ENCODE data around the gene NFE2L2. TPM values are rescaled to one million over a fixed set of nuclear protein-coding genes. Genes with fewer than 3 reads are reported as not detected.
"Not testable (repeated sequence)": the region's sequence is repeated elsewhere in the genome, so short reads cannot be mapped to it uniquely, and the experiment has no call there.

The NFE2L2 gene
- total RNA-seq, 4 donors from 2014 or later: 33.0 to 93.3 (median 59.1) TPM

DNA sequence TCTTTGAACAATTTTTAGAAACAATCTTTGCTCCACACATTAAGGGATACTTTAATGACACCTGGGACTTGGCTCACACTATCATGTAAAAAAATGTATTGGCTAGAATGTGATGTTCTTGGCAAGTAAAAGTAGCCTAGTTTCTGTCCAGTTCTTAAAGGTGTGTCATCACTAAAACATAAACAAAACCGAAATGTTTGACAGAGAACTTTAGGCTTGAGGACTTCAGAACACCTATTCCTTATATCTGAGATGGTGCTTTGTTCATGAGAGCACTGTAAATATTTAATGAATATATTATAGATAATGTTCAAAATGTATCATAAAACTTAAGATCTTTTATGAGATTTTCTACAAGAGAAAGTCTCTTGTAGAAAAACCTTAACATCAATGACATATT, 71.7 kb downstream of the NFE2L2 start:
- ATAC-seq (no peak), DNase-seq (no peak)
- Histone ChIP-seq H3K27me3 (no peaks in the 10 kb centered on the region), H3K9me3 (no peaks in the 10 kb centered on the region), H3K27ac (no peak overlapping the region), H3K4me1 (no peaks in the 10 kb centered on the region), H3K36me3 (no peaks in the 10 kb centered on the region), H3K4me3 (no peak overlapping the region)
- intact Hi-C loops (cut with DNase I; ENCODE audit: low total_unique reads): no loop called here
- in situ Hi-C loops (cut with MboI; ENCODE audit: low sequenced_read_pairs in 4 of 4): loop anchor here in 1 of 4 donors (25.0 kb wide), 1 partner anchor 95 kb away; no protein-coding TSS in a partner anchor
- TF ChIP-seq POLR2A (IDR thresholded peaks at IDR 0.05): no peak
- TF ChIP-seq, protein P1, sequence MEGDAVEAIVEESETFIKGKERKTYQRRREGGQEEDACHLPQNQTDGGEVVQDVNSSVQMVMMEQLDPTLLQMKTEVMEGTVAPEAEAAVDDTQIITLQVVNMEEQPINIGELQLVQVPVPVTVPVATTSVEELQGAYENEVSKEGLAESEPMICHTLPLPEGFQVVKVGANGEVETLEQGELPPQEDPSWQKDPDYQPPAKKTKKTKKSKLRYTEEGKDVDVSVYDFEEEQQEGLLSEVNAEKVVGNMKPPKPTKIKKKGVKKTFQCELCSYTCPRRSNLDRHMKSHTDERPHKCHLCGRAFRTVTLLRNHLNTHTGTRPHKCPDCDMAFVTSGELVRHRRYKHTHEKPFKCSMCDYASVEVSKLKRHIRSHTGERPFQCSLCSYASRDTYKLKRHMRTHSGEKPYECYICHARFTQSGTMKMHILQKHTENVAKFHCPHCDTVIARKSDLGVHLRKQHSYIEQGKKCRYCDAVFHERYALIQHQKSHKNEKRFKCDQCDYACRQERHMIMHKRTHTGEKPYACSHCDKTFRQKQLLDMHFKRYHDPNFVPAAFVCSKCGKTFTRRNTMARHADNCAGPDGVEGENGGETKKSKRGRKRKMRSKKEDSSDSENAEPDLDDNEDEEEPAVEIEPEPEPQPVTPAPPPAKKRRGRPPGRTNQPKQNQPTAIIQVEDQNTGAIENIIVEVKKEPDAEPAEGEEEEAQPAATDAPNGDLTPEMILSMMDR (IDR thresholded peaks at IDR 0.05 in 4 of 5, conservative IDR thresholded peaks at IDR 0.05 in 1 of 5): no peak

DNA sequence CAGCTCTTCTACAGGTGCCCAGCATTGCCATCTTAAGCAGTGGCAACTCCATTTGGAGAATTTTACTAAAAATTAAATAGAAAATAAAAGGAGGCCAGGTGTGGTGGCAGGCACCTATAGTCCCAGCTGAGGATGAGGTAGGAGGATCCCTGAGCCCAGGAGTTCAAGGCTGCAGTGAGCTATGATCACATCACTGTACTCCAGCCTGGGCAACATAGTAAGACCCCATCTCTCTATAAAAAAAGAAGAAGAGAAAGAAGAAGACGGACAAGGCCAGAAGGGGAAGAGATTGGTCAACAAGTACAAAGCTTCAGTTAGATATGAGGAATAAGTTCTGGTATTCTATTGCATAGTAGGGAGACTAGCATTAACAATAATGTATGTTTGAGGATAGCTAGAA, 73.6 kb downstream of the NFE2L2 start:
- no peak overlapping the region for H3K27ac ChIP-seq
- TF ChIP-seq POLR2A (IDR thresholded peaks at IDR 0.05): no peak
- TF ChIP-seq, protein P1 (IDR thresholded peaks at IDR 0.05 in 4 of 5, conservative IDR thresholded peaks at IDR 0.05 in 1 of 5): no peak
- H3K4me1 ChIP-seq: no peaks in the 10 kb centered on the region
- no peaks in the 10 kb centered on the region for H3K36me3 ChIP-seq
- ATAC-seq: no peak
- H3K4me3 ChIP-seq: no peak overlapping the region
- in situ Hi-C loops (cut with MboI; ENCODE audit: low sequenced_read_pairs in 4 of 4) (loop anchor here in 1 of 4 donors (25.0 kb wide), 1 partner anchor 96 kb away; no protein-coding TSS in a partner anchor), intact Hi-C loops (cut with DNase I; ENCODE audit: low total_unique reads) (no loop called here)
- no peaks in the 10 kb centered on the region for H3K27me3 ChIP-seq
- DNase-seq: no peak
- no peaks in the 10 kb centered on the region for H3K9me3 ChIP-seq

DNA sequence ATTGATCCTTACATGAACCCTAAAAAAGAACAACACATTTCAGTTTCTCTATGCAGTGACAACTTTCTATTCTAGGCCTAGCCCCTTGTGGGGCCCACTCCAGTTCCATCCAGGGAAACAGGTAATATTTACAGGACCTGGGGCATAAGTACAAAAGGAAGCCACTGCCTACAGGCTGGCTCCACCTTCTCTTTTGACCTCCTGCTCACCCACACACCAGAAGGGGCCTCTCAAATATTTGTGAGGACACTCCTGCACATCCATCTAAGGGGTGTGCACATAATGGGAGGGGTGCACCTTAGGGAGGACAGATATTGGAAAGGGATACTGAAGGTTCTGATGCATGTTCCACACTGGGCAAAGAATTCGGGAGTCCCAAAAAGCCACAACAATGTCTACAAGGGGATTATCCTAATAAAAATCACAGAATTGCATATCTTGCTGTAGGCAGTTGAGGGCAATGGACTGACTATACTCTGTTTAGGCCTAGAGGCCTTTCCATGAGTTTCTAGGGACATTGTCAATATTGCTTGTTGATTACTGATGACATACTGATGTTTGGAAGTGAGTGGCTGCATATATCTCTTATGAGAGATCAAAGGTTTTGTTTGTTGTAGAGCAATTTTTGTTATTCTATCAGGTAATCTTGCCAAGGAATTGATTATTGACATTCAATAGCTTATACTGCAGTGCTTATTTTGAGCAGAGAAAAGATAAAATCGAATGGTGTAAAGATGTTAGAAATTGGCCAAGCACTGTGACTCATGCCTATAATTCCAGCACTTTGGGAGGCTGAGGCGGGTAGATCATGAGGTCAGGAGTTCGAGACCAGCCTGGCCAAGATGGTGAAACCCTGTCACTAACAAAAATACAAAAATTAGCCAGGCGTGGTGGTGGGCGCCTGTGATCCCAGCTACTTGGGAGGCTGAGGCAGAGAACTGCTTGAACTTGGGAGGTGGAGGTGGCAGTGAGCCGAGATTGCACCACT, 75.8 kb downstream of the NFE2L2 start:
- Histone ChIP-seq H3K4me1 (no peaks in the 10 kb centered on the region), H3K27ac (no peak overlapping the region), H3K4me3 (no peak overlapping the region), H3K9me3 (no peaks in the 10 kb centered on the region), H3K36me3 (no peaks in the 10 kb centered on the region), H3K27me3 (no peaks in the 10 kb centered on the region)
- no peak for TF ChIP-seq POLR2A (IDR thresholded peaks at IDR 0.05)
- TF ChIP-seq, protein P1 (IDR thresholded peaks at IDR 0.05 in 4 of 5, conservative IDR thresholded peaks at IDR 0.05 in 1 of 5): no peak
- DNase-seq (no peak), ATAC-seq (no peak)
- in situ Hi-C loops (cut with MboI; ENCODE audit: low sequenced_read_pairs in 4 of 4): loop anchor here in 1 of 4 donors (25.0 kb wide), 1 partner anchor 99 kb away; no protein-coding TSS in a partner anchor
- intact Hi-C loops (cut with DNase I; ENCODE audit: low total_unique reads): no loop called here

DNA sequence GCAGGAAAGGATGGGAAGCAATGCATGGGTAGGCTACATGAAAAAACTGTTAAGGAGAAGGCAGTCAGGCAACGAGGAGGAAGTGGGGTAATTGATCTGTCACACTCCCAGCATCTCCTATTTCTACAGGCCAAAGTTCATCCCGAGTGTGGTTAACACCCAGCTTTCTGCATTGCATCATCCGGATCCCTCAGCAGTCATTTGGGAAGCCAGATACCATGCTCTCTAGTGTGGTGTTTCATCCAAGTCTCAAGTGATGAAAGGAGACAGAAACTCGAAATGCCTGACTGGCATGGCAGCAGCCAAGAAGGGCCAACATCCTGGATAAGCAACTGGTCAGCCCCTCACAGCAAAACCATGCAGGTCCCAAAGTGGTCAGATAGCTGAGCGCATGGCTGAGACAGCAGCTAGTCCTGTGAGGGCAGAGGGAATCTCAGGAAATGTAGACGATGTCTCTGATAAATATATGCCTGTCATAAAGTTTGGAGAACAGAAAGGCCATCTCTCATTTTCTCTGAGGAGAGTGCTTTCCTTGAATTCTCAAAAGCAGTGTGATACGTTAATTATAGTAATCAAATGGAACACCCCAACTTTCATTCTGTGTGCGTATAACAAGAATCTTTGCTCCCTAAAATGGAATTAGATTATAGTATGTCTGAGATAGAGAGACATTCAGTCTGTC, 76.8 kb downstream of the NFE2L2 start:
- no peaks in the 10 kb centered on the region for H3K27me3 ChIP-seq
- in situ Hi-C loops (cut with MboI; ENCODE audit: low sequenced_read_pairs in 4 of 4): loop anchor here in 1 of 4 donors (25.0 kb wide), 1 partner anchor 100 kb away; no protein-coding TSS in a partner anchor
- TF ChIP-seq POLR2A (IDR thresholded peaks at IDR 0.05): no peak
- TF ChIP-seq, protein P1 (IDR thresholded peaks at IDR 0.05 in 4 of 5, conservative IDR thresholded peaks at IDR 0.05 in 1 of 5): no peak
- DNase-seq (no peak), ATAC-seq (peak; percentile 61 to 80)
- H3K4me1 ChIP-seq: no peaks in the 10 kb centered on the region
- H3K36me3 ChIP-seq: no peaks in the 10 kb centered on the region
- no peaks in the 10 kb centered on the region for H3K9me3 ChIP-seq
- H3K4me3 ChIP-seq: no peak overlapping the region
- H3K27ac ChIP-seq: no peak overlapping the region
- intact Hi-C loops (cut with DNase I; ENCODE audit: low total_unique reads): no loop called here

DNA sequence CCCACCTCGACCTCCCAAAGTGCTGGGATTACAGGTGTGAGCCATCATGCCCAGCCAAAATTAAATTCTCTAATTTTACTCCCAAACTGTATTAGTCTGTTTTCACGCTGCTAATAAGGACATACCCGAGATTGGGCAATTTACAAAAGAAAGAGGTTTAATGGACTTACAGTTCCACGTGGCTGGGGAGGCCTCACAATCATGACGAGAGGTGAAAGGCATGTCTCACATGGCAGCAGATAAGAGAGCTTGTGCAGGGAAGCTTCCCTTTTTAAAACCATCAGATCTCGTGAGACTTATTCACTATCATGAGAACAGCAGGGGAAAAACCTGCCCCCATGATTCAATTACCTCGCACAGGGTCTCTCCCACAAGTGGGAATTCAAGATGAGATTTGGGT, 78.5 kb downstream of the NFE2L2 start:
- ATAC-seq; H3K4me1 ChIP-seq; H3K27ac ChIP-seq; H3K9me3 ChIP-seq; H3K36me3 ChIP-seq; DNase-seq; H3K27me3 ChIP-seq; H3K4me3 ChIP-seq; intact Hi-C loops (cut with DNase I; ENCODE audit: low total_unique reads): not testable (repeated sequence)
- in situ Hi-C loops (cut with MboI; ENCODE audit: low sequenced_read_pairs in 4 of 4): loop anchor here in 1 of 4 donors (25.0 kb wide), 1 partner anchor 101 kb away; no protein-coding TSS in a partner anchor

Measured in gastrocnemius medialis (tissue), 4 donors.